Karpas-422 (cell line): ENCODE results near the gene CELF6. TPM values are rescaled to one million over a fixed set of nuclear protein-coding genes. Genes with fewer than 3 reads are reported as not detected.

Source experiments
- DNase-seq: peaks from one replicate; pipeline ENCODE4 v3.0.0-alpha.2; 2015
- H2AFZ ChIP-seq: fragments of 200-600 bp; sonication (generic); 2 replicates; pipeline ENCODE4 v1.6.1; 2014; ENCODE audit warnings: antibody characterized with exemption, low read length, mixed read lengths
- H3K27ac ChIP-seq: fragments of 200-600 bp; sonication (generic); 2 replicates; pipeline ENCODE4 v1.5.1; 2014; ENCODE audit warnings: mild to moderate bottlenecking, low read length, moderate library complexity
- H3K27me3 ChIP-seq: fragments of 200-600 bp; sonication (generic); 2 replicates; pipeline ENCODE4 v1.6.1; 2014; ENCODE audit warnings: low read length, mixed read lengths
- H3K36me3 ChIP-seq: fragments of 200-600 bp; sonication (generic); 2 replicates; pipeline ENCODE4 v1.6.1; 2014; ENCODE audit warnings: low read length, mixed read lengths; ENCODE audit not compliant: insufficient read depth
- H3K4me1 ChIP-seq: fragments of 200-600 bp; sonication (generic); 2 replicates; pipeline ENCODE4 v1.6.1; 2014; ENCODE audit warnings: mild to moderate bottlenecking, low read length, mixed read lengths
- H3K4me2 ChIP-seq: fragments of 200-600 bp; sonication (generic); 2 replicates; pipeline ENCODE4 v1.6.1; 2014; ENCODE audit warnings: low read length, low read depth, mild to moderate bottlenecking; ENCODE audit not compliant: poor library complexity, severe bottlenecking
- H3K4me3 ChIP-seq: fragments of 200-600 bp; sonication (generic); 2 replicates; pipeline ENCODE4 v1.5.1; 2014; ENCODE audit warnings: mild to moderate bottlenecking, antibody characterized with exemption, low read length, mixed read lengths
- H3K79me2 ChIP-seq: fragments of 200-600 bp; sonication (generic); 2 replicates; pipeline ENCODE4 v1.6.1; 2014; ENCODE audit warnings: mild to moderate bottlenecking, low read length, mixed read lengths
- H3K9ac ChIP-seq: fragments of 200-600 bp; sonication (generic); 2 replicates; pipeline ENCODE4 v1.6.0; 2014; ENCODE audit warnings: low read length
- H3K9me2 ChIP-seq: fragments of 200-600 bp; sonication (generic), shearing (Covaris generic); replicated peaks from 2 replicates; pipeline ENCODE4 v1.6.0; 2014; ENCODE audit warnings: mild to moderate bottlenecking, low read length, moderate library complexity; ENCODE audit not compliant: insufficient read depth
- H3K9me3 ChIP-seq: fragments of 300-700, 200-600 bp; sonication (generic); 2 replicates; pipeline ENCODE4 v1.6.1; 2014; ENCODE audit warnings: low read length, mixed read lengths
- H4K20me1 ChIP-seq: fragments of 200-600 bp; sonication (generic); 2 replicates; pipeline ENCODE4 v1.6.1; 2014; ENCODE audit warnings: mild to moderate bottlenecking, antibody characterized with exemption, low read length, low read depth; ENCODE audit not compliant: insufficient read depth
- total RNA-seq: library from RNA; depleted of rRNA; stranded (reverse); fragments of >200 nt; shearing (Covaris generic); gene quantifications from 2 replicates; pipeline ENCODE4 v1.2.3, GENCODE V29; 2014; ENCODE audit warnings: low replicate concordance

The CELF6 gene
- total RNA-seq, 1 experiment from 2014 or later = 4.6 TPM

- Histone ChIP-seq H3K36me3 (no peaks in the 10 kb centered on the region), H3K27ac (no peak overlapping the region), H3K79me2 (no peaks in the 10 kb centered on the region), H4K20me1 (0 out of 2 replicates have a peak, but pooled peaks cover 3% of the 10 kb centered on the region), H3K4me3 (no peak overlapping the region), H3K4me1 (no peaks in the 10 kb centered on the region), H3K9ac (no peak overlapping the region), H3K9me2 (no peaks in the 10 kb centered on the region), H3K9me3 (no peaks in the 10 kb centered on the region), H2AFZ (no peak overlapping the region), H3K27me3 (no peaks in the 10 kb centered on the region), H3K4me2 (no peak overlapping the region)
- DNase-seq = no peak
Measured at GRCh38 chr15:72288796-72289596, 31.0 kb downstream of the CELF6 start.

GRCh38 chr15:72285927-72286516 lies 33.9 kb downstream of the CELF6 start:
- Histone ChIP-seq H3K4me1 (no peaks in the 10 kb centered on the region), H3K4me2 (no peak overlapping the region), H4K20me1 (0 out of 2 replicates have a peak, but pooled peaks cover 3% of the 10 kb centered on the region), H3K79me2 (no peaks in the 10 kb centered on the region), H3K27me3 (no peaks in the 10 kb centered on the region), H3K4me3 (no peak overlapping the region), H3K9me3 (no peaks in the 10 kb centered on the region), H3K27ac (no peak overlapping the region), H3K36me3 (no peaks in the 10 kb centered on the region), H3K9me2 (no peaks in the 10 kb centered on the region), H3K9ac (no peak overlapping the region; the same call in 1 of the 2 replicates), H2AFZ (no peak overlapping the region)
- peak; percentile 81 for DNase-seq

- no peaks in the 10 kb centered on the region for H3K27me3 ChIP-seq
- no peak overlapping the region for H3K4me3 ChIP-seq
- H3K9ac ChIP-seq = no peak overlapping the region
- no peak overlapping the region for H2AFZ ChIP-seq
- H3K36me3 ChIP-seq = no peaks in the 10 kb centered on the region
- no peaks in the 10 kb centered on the region for H3K9me2 ChIP-seq
- no peaks in the 10 kb centered on the region for H3K9me3 ChIP-seq
- 0 out of 2 replicates have a peak, but pooled peaks cover 3% of the 10 kb centered on the region for H4K20me1 ChIP-seq
- H3K4me2 ChIP-seq = no peak overlapping the region
- no peaks in the 10 kb centered on the region for H3K79me2 ChIP-seq
- DNase-seq = no peak
- no peak overlapping the region for H3K27ac ChIP-seq
- no peaks in the 10 kb centered on the region for H3K4me1 ChIP-seq
Measured at GRCh38 chr15:72285402-72285801, 34.6 kb downstream of the CELF6 start.

- no peaks in the 10 kb centered on the region for H3K9me2 ChIP-seq
- H3K9me3 ChIP-seq = no peaks in the 10 kb centered on the region
- H2AFZ ChIP-seq = no peak overlapping the region
- H3K4me3 ChIP-seq = no peak overlapping the region
- no peaks in the 10 kb centered on the region for H3K36me3 ChIP-seq
- no peak for DNase-seq
- no peaks in the 10 kb centered on the region for H3K27me3 ChIP-seq
- H3K79me2 ChIP-seq = no peaks in the 10 kb centered on the region
- no peak overlapping the region for H3K27ac ChIP-seq
- H3K4me2 ChIP-seq = no peak overlapping the region
- no peaks in the 10 kb centered on the region for H3K4me1 ChIP-seq
- no peak overlapping the region for H3K9ac ChIP-seq
- 0 out of 2 replicates have a peak, but pooled peaks cover 3% of the 10 kb centered on the region for H4K20me1 ChIP-seq
Measured at GRCh38 chr15:72284781-72285180, 35.2 kb downstream of the CELF6 start.

- Histone ChIP-seq H3K9ac (no peak overlapping the region), H3K9me3 (no peaks in the 10 kb centered on the region), H3K4me3 (no peak overlapping the region), H2AFZ (no peak overlapping the region), H3K4me2 (no peak overlapping the region), H3K36me3 (no peaks in the 10 kb centered on the region), H3K9me2 (no peaks in the 10 kb centered on the region), H3K27me3 (no peaks in the 10 kb centered on the region), H3K79me2 (no peaks in the 10 kb centered on the region), H4K20me1 (0 out of 2 replicates have a peak, but pooled peaks cover 3% of the 10 kb centered on the region), H3K4me1 (no peaks in the 10 kb centered on the region), H3K27ac (no peak overlapping the region)
- DNase-seq = no peak
Measured at GRCh38 chr15:72281713-72282112, 38.2 kb downstream of the CELF6 start.

GRCh38 chr15:72280751-72281150 lies 39.2 kb downstream of the CELF6 start:
- Histone ChIP-seq H3K27me3 (no peaks in the 10 kb centered on the region), H4K20me1 (no peaks in the 10 kb centered on the region), H3K4me3 (no peak overlapping the region), H3K4me1 (no peaks in the 10 kb centered on the region), H3K36me3 (no peaks in the 10 kb centered on the region), H3K9me3 (no peaks in the 10 kb centered on the region), H3K4me2 (no peak overlapping the region), H3K27ac (no peak overlapping the region), H3K9ac (no peak overlapping the region), H2AFZ (no peak overlapping the region), H3K79me2 (no peaks in the 10 kb centered on the region), H3K9me2 (no peaks in the 10 kb centered on the region)
- DNase-seq = no peak

GRCh38 chr15:72278737-72279136 lies 41.2 kb downstream of the CELF6 start:
- H3K4me2 ChIP-seq = no peak overlapping the region
- H3K27ac ChIP-seq = no peak overlapping the region
- no peak overlapping the region for H3K9ac ChIP-seq
- H3K4me3 ChIP-seq = no peak overlapping the region
- H3K79me2 ChIP-seq = no peaks in the 10 kb centered on the region
- DNase-seq = no peak
- no peaks in the 10 kb centered on the region for H3K27me3 ChIP-seq
- no peaks in the 10 kb centered on the region for H3K9me3 ChIP-seq
- H3K4me1 ChIP-seq = peaks cover under 1% of the 10 kb centered on the region; the same call in 1 of the 2 replicates
- H3K9me2 ChIP-seq = no peaks in the 10 kb centered on the region
- H2AFZ ChIP-seq = no peak overlapping the region
- no peaks in the 10 kb centered on the region for H4K20me1 ChIP-seq
- H3K36me3 ChIP-seq = no peaks in the 10 kb centered on the region

- no peak overlapping the region for H3K4me2 ChIP-seq
- no peaks in the 10 kb centered on the region for H3K36me3 ChIP-seq
- no peak overlapping the region for H3K9ac ChIP-seq
- H3K9me3 ChIP-seq = no peaks in the 10 kb centered on the region
- no peaks in the 10 kb centered on the region for H3K27me3 ChIP-seq
- H2AFZ ChIP-seq = no peak overlapping the region
- no peaks in the 10 kb centered on the region for H4K20me1 ChIP-seq
- H3K79me2 ChIP-seq = peaks cover 9% of the 10 kb centered on the region
- no peak overlapping the region for H3K27ac ChIP-seq
- DNase-seq = no peak
- no peaks in the 10 kb centered on the region for H3K9me2 ChIP-seq
- no peak overlapping the region for H3K4me3 ChIP-seq
- H3K4me1 ChIP-seq = peaks cover 14% of the 10 kb centered on the region
Measured at GRCh38 chr15:72276326-72276700, 43.6 kb downstream of the CELF6 start.
